ENCODE measurements around the gene TRAF7. TPM values are rescaled to one million over a fixed set of nuclear protein-coding genes. Genes with fewer than 3 reads are reported as not detected.
"Not testable (repeated sequence)": the region's sequence is repeated elsewhere in the genome, so short reads cannot be mapped to it uniquely, and the experiment has no call there.

Gene TRAF7
- total RNA-seq, 4 donors from 2014 or later: 36.3 to 70.1 (median 56.3) TPM

- no peak overlapping the region for H3K4me3 ChIP-seq
- H3K36me3 ChIP-seq: no peaks in the 10 kb centered on the region
- no peak for ATAC-seq
- TF ChIP-seq POLR2AphosphoS5 (IDR thresholded peaks at IDR 0.05): no peak
- TF ChIP-seq POLR2A (IDR thresholded peaks at IDR 0.05): no peak
- TF ChIP-seq, protein P1, sequence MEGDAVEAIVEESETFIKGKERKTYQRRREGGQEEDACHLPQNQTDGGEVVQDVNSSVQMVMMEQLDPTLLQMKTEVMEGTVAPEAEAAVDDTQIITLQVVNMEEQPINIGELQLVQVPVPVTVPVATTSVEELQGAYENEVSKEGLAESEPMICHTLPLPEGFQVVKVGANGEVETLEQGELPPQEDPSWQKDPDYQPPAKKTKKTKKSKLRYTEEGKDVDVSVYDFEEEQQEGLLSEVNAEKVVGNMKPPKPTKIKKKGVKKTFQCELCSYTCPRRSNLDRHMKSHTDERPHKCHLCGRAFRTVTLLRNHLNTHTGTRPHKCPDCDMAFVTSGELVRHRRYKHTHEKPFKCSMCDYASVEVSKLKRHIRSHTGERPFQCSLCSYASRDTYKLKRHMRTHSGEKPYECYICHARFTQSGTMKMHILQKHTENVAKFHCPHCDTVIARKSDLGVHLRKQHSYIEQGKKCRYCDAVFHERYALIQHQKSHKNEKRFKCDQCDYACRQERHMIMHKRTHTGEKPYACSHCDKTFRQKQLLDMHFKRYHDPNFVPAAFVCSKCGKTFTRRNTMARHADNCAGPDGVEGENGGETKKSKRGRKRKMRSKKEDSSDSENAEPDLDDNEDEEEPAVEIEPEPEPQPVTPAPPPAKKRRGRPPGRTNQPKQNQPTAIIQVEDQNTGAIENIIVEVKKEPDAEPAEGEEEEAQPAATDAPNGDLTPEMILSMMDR (IDR thresholded peaks at IDR 0.05): no peak
- no peak for TF ChIP-seq EP300 (IDR thresholded peaks at IDR 0.05)
- H3K27me3 ChIP-seq: peaks cover 51% of the 10 kb centered on the region
- H3K9me3 ChIP-seq: no peaks in the 10 kb centered on the region
- H3K27ac ChIP-seq: no peak overlapping the region
- H3K4me1 ChIP-seq: peaks cover 0 to 22% (median 9%) of the 10 kb centered on the region in 3 donors
- WGBS, 2 donors (ENCODE audit: low coverage in 1 of 2): 61 to 83% methylated on average over 1 to 4 of the region's 4 CpGs
These were observed 42.7 kb downstream of the TRAF7 start for GRCh38 chr16:2198283-2198682.

DNA sequence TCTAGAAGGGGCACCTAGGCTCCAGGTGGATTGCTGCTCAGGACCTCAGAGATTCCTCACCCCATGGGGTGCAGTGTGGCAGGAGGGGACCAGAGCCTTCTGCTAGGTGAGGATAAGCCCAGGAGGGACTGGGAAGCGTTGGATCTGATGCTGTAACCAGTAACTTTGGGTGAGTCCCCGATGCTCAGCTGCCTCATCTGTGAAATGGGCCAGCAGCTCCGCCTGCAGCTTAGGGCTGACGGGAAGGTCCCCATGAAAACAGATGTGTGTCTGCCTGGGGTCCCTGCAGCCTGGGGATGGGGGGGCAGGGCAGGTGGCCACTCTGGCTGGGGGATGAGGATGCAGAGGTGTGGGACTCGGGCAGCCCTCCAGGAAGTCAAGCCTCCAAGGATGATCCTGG lies 43.5 kb downstream of the TRAF7 start:
- 60 to 67% methylated on average over 1 of the region's 5 CpGs for WGBS, 2 donors (ENCODE audit: low coverage in 1 of 2)
- Histone ChIP-seq H3K4me1 (peaks cover 0 to 22% (median 9%) of the 10 kb centered on the region in 3 donors), H3K36me3 (no peaks in the 10 kb centered on the region)

DNA sequence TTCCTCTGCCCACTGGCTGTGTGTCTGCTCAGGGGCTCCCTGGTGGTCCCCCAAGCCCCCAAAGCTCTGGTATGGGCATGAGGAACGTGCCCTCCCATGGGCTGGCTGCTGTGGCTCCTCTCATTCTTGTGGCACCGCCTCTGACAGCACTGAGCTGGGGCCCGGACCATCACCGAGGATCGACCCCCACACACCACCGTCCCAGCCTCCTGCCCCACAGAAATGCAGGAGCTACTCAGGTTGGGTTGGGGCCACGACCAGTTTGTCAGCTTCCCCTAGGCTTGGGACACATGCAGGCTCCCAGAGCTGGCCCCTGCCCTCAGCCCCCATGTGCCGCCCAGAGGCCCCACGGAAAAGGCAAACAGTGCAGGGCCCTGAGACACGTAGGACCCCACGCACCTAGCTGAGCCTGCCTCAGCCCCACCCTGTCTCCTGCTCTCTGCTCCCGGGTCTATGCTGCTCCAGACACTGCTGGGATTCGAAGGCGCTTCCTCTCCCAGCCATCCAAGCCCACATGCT lies 44.1 kb downstream of the TRAF7 start:
- TF ChIP-seq EP300 (IDR thresholded peaks at IDR 0.05) (no peak), POLR2A (IDR thresholded peaks at IDR 0.05) (no peak), POLR2AphosphoS5 (IDR thresholded peaks at IDR 0.05) (no peak)
- TF ChIP-seq, protein P1 (IDR thresholded peaks at IDR 0.05): no peak
- Histone ChIP-seq H3K27me3 (peaks cover 37% of the 10 kb centered on the region), H3K36me3 (no peaks in the 10 kb centered on the region), H3K9me3 (no peaks in the 10 kb centered on the region), H3K27ac (no peak overlapping the region), H3K4me1 (peaks cover 0 to 25% (median 10%) of the 10 kb centered on the region in 3 donors), H3K4me3 (no peak overlapping the region)
- no CpG with 5 or more reads among the region's 14 CpGs for WGBS, 2 donors (ENCODE audit: low coverage in 1 of 2)
- no peak for ATAC-seq

More for the DNA sequence above, 43.5 kb downstream of the TRAF7 start:
- Histone ChIP-seq H3K27ac (no peak overlapping the region), H3K4me3 (no peak overlapping the region), H3K27me3 (peaks cover 43% of the 10 kb centered on the region), H3K9me3 (no peaks in the 10 kb centered on the region)
- no peak for TF ChIP-seq POLR2AphosphoS5 (IDR thresholded peaks at IDR 0.05)
- TF ChIP-seq POLR2A (IDR thresholded peaks at IDR 0.05): no peak
- TF ChIP-seq, protein P1 (IDR thresholded peaks at IDR 0.05): no peak
- ATAC-seq: no peak

- Histone ChIP-seq H3K4me1 (peaks cover 0 to 24% (median 12%) of the 10 kb centered on the region in 3 donors), H3K27me3 (peaks cover 31% of the 10 kb centered on the region), H3K27ac (no peak overlapping the region), H3K9me3 (no peaks in the 10 kb centered on the region), H3K36me3 (no peaks in the 10 kb centered on the region), H3K4me3 (no peak overlapping the region)
- no peak for ATAC-seq
- 100% methylated on average over 2 of the region's 6 CpGs; no CpG with 5 or more reads in 1 of the 2 donors for WGBS, 2 donors (ENCODE audit: low coverage in 1 of 2)
- TF ChIP-seq POLR2AphosphoS5 (IDR thresholded peaks at IDR 0.05) (no peak), POLR2A (IDR thresholded peaks at IDR 0.05) (no peak), EP300 (IDR thresholded peaks at IDR 0.05) (no peak)
- TF ChIP-seq, protein P1 (IDR thresholded peaks at IDR 0.05): no peak
These were observed 44.7 kb downstream of the TRAF7 start for GRCh38 chr16:2200313-2200712.

DNA sequence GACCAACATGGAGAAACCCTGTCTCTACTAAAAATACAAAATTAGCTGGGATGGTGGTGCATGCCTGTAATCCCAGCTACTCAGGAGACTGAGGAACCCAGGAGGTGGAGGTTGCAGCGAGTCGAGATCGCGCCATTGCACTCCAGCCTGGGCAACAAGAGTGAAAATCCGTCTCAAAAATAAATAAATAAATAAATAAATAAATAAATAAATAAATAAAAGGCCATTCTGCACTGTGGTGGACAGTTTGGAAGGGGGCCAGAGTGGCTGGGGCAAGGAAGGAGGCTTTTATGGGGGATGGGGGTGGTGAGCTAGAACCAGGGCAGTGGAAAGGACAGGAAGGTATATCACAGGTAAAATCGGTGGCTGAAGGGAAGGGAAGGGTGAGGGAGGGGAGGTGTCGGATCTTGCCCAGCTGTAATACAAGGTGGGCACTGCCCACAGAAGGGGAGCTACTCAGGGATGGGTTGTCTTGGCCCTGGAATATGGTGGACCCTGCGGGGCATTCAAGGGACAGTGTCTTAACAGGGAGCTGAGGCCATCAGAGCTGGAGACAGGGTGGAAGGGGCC lies 47.6 kb downstream of the TRAF7 start:
- not testable (repeated sequence) for ATAC-seq, H3K4me3 ChIP-seq, H3K27ac ChIP-seq, H3K27me3 ChIP-seq, H3K9me3 ChIP-seq
- H3K36me3 ChIP-seq: peaks cover 0 to 18% of the 10 kb centered on the region in 2 donors
- H3K4me1 ChIP-seq: peaks cover 0 to 27% (median 14%) of the 10 kb centered on the region in 3 donors
- 72 to 92% methylated on average over 3 to 6 of the region's 8 CpGs for WGBS, 2 donors (ENCODE audit: low coverage in 1 of 2)
